ENCODE data around the gene SEC23B.

DNA sequence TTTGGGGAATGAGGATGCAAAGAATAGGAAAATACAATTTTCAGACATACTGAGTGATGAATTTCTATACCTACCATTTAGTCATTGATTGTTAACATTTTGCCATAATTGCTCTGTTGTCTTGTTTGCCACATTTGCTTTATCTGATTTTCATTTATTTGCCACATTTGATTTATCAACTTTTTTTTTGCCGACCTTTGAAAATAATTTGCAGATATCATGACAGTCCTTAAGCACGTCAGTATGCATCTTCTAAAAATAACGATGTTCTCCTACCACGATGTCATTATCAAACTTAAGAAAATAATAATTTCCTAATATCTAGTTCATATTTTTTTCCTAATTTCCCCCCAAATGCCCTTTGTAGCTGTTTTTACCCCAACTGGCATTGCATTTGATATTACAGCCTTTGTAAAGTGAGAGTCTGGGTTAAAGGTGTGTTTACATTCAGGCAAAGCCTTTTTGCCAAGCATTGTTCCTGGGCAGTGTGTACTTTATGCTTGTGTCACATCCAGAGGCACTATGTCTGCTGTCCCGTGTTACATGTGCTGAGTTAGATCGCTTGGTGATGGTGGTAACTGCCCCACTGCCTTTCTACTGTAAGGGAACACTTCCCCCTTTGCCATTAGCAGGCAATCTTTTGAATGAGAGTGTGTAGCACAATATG, 26.4 kb downstream of the SEC23B start:
- TF ChIP-seq, protein P1, sequence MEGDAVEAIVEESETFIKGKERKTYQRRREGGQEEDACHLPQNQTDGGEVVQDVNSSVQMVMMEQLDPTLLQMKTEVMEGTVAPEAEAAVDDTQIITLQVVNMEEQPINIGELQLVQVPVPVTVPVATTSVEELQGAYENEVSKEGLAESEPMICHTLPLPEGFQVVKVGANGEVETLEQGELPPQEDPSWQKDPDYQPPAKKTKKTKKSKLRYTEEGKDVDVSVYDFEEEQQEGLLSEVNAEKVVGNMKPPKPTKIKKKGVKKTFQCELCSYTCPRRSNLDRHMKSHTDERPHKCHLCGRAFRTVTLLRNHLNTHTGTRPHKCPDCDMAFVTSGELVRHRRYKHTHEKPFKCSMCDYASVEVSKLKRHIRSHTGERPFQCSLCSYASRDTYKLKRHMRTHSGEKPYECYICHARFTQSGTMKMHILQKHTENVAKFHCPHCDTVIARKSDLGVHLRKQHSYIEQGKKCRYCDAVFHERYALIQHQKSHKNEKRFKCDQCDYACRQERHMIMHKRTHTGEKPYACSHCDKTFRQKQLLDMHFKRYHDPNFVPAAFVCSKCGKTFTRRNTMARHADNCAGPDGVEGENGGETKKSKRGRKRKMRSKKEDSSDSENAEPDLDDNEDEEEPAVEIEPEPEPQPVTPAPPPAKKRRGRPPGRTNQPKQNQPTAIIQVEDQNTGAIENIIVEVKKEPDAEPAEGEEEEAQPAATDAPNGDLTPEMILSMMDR (IDR thresholded peaks at IDR 0.05), result no peak
- no peak for TF ChIP-seq POLR2A (IDR thresholded peaks at IDR 0.05)
